ENCODE results near the gene CSGALNACT2. TPM values are rescaled to one million over a fixed set of nuclear protein-coding genes. Genes with fewer than 3 reads are reported as not detected.

CSGALNACT2 gene
- total RNA-seq, 1 experiment from 2014 or later: 6.4 TPM

DNA sequence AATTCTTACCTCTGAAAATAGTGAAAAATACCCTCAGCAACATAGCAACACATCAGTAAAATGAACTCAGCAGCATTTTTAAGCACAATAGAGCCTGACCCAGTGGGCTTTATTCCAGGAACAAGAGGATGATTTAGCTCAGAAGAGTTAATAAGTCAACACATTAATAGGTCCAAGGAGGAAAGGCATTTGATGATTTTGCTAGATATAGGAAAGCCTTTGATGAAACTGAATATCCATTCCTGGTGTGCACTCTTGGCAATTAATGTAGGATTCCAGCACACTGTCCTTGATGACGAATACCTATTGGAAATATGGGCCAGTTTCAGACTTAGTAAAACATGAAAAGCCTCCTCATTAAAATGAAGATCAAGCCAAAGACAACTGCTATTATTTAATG lies 86.1 kb downstream of the CSGALNACT2 start:
- POLR2A ChIA-PET: no interaction called here
- peaks cover 1% of the 10 kb centered on the region; the same call in 1 of the 2 replicates for H3K27me3 ChIP-seq (replicated peaks; ENCODE audit: control insufficient read depth, insufficient read depth, low read length)
- peaks cover 3% of the 10 kb centered on the region; the same call in 1 of the 2 replicates for H3K4me1 ChIP-seq
- no peak overlapping the region for H3K4me3 Mint-ChIP-seq (ENCODE audit: unreplicated experiment)
- H3K9me3 ChIP-seq: no peaks in the 10 kb centered on the region
- no peak overlapping the region for H3K4me3 ChIP-seq (ENCODE audit: low read depth, low read length)
- no peaks in the 10 kb centered on the region for H3K4me1 Mint-ChIP-seq (ENCODE audit: low read depth, unreplicated experiment)
- H3K9me3 Mint-ChIP-seq (ENCODE audit: unreplicated experiment): no peaks in the 10 kb centered on the region
- H3K27me3 Mint-ChIP-seq (ENCODE audit: insufficient read depth, unreplicated experiment): peaks cover 16% of the 10 kb centered on the region
- H3K27ac Mint-ChIP-seq (ENCODE audit: unreplicated experiment): no peak overlapping the region
- CTCF ChIA-PET: no interaction called here
- intact Hi-C loops (cut with micrococcal nuclease; ENCODE audit: unreplicated experiment): no loop called here
- no TSS peak for BruUV-seq (replicated peaks)
- H3K36me3 Mint-ChIP-seq (ENCODE audit: insufficient read depth, unreplicated experiment): no peaks in the 10 kb centered on the region
- TF ChIP-seq, protein P1, sequence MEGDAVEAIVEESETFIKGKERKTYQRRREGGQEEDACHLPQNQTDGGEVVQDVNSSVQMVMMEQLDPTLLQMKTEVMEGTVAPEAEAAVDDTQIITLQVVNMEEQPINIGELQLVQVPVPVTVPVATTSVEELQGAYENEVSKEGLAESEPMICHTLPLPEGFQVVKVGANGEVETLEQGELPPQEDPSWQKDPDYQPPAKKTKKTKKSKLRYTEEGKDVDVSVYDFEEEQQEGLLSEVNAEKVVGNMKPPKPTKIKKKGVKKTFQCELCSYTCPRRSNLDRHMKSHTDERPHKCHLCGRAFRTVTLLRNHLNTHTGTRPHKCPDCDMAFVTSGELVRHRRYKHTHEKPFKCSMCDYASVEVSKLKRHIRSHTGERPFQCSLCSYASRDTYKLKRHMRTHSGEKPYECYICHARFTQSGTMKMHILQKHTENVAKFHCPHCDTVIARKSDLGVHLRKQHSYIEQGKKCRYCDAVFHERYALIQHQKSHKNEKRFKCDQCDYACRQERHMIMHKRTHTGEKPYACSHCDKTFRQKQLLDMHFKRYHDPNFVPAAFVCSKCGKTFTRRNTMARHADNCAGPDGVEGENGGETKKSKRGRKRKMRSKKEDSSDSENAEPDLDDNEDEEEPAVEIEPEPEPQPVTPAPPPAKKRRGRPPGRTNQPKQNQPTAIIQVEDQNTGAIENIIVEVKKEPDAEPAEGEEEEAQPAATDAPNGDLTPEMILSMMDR (IDR thresholded peaks at IDR 0.05; ENCODE audit: insufficient read depth in 1 of 2, low read depth in 1 of 2, low read length in 1 of 2, severe bottlenecking in 1 of 2, unreplicated experiment in 1 of 2): no peak
- H3K36me3 ChIP-seq (ENCODE audit: control insufficient read depth, insufficient read depth, low read length): no peaks in the 10 kb centered on the region
- DNase-seq: no peak

- Mint-ChIP-seq H3K27ac (ENCODE audit: unreplicated experiment) (no peak overlapping the region), H3K9me3 (ENCODE audit: unreplicated experiment) (no peaks in the 10 kb centered on the region), H3K36me3 (ENCODE audit: insufficient read depth, unreplicated experiment) (no peaks in the 10 kb centered on the region), H3K27me3 (ENCODE audit: insufficient read depth, unreplicated experiment) (peaks cover 16% of the 10 kb centered on the region), H3K4me1 (ENCODE audit: low read depth, unreplicated experiment) (no peaks in the 10 kb centered on the region), H3K4me3 (ENCODE audit: unreplicated experiment) (no peak overlapping the region)
- no peak for DNase-seq
- BruUV-seq (replicated peaks): no TSS peak
- intact Hi-C loops (cut with micrococcal nuclease; ENCODE audit: unreplicated experiment): loop anchor here (5.0 kb wide), 1 partner anchor 42 kb away; the partner anchor contains the start of gene RASGEF1A
- ChIA-PET POLR2A (no interaction called here), CTCF (interaction anchor here (0.6 kb wide), 1 partner anchor 112 kb away, joined by 3 read pairs; no protein-coding TSS in a partner anchor)
- H3K9me3 ChIP-seq: no peaks in the 10 kb centered on the region
- H3K4me1 ChIP-seq: peaks cover 10% of the 10 kb centered on the region; the same call in 1 of the 2 replicates
- H3K4me3 ChIP-seq (ENCODE audit: low read depth, low read length): no peak overlapping the region
- TF ChIP-seq, protein P1 (IDR thresholded peaks at IDR 0.05; ENCODE audit: insufficient read depth in 1 of 2, low read depth in 1 of 2, low read length in 1 of 2, severe bottlenecking in 1 of 2, unreplicated experiment in 1 of 2): no peak
- H3K27me3 ChIP-seq (replicated peaks; ENCODE audit: control insufficient read depth, insufficient read depth, low read length): peaks cover 1% of the 10 kb centered on the region; the same call in 1 of the 2 replicates
- no peaks in the 10 kb centered on the region for H3K36me3 ChIP-seq (ENCODE audit: control insufficient read depth, insufficient read depth, low read length)
Observed at GRCh38 chr10:43225004-43225786, 87.0 kb downstream of the CSGALNACT2 start.

DNA sequence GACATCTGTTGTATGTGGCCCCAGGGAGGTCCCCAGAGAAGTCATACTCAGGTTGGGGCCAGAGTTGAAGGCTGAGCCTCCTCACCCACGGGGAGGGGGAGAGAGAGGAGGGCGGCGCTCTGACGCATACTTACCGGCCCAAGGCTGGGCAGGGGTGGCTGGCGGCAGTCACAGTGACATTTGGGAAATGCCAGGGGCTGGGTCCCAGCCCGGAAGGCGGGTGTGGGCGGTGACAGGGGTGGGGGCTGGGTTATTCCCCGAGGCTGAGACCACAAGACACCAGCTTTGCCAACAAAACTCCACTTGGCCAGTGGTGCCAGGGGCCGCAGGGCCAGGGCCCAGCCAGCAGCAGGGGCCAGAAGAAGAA lies 87.5 kb downstream of the CSGALNACT2 start:
- no peak overlapping the region for H3K4me3 Mint-ChIP-seq (ENCODE audit: unreplicated experiment)
- Histone ChIP-seq H3K4me3 (ENCODE audit: low read depth, low read length) (no peak overlapping the region), H3K4me1 (peaks cover 12% of the 10 kb centered on the region; the same call in 1 of the 2 replicates), H3K27me3 (replicated peaks; ENCODE audit: control insufficient read depth, insufficient read depth, low read length) (peaks cover 1% of the 10 kb centered on the region; the same call in 1 of the 2 replicates), H3K36me3 (ENCODE audit: control insufficient read depth, insufficient read depth, low read length) (no peaks in the 10 kb centered on the region), H3K9me3 (no peaks in the 10 kb centered on the region)
- no peaks in the 10 kb centered on the region for H3K4me1 Mint-ChIP-seq (ENCODE audit: low read depth, unreplicated experiment)
- ChIA-PET CTCF (interaction anchor here (0.6 kb wide), 1 partner anchor 112 kb away, joined by 3 read pairs; no protein-coding TSS in a partner anchor), POLR2A (no interaction called here)
- H3K27ac Mint-ChIP-seq (ENCODE audit: unreplicated experiment): no peak overlapping the region
- no peaks in the 10 kb centered on the region for H3K36me3 Mint-ChIP-seq (ENCODE audit: insufficient read depth, unreplicated experiment)
- intact Hi-C loops (cut with micrococcal nuclease; ENCODE audit: unreplicated experiment): loop anchor here (5.0 kb wide), 1 partner anchor 42 kb away; the partner anchor contains the start of gene RASGEF1A
- peak in 1 of 2 experiments; percentile 35 for DNase-seq
- BruUV-seq (replicated peaks): no TSS peak
- TF ChIP-seq, protein P1 (IDR thresholded peaks at IDR 0.05; ENCODE audit: insufficient read depth in 1 of 2, low read depth in 1 of 2, low read length in 1 of 2, severe bottlenecking in 1 of 2, unreplicated experiment in 1 of 2): no peak
- no peaks in the 10 kb centered on the region for H3K9me3 Mint-ChIP-seq (ENCODE audit: unreplicated experiment)
- peaks cover 16% of the 10 kb centered on the region for H3K27me3 Mint-ChIP-seq (ENCODE audit: insufficient read depth, unreplicated experiment)
